ENCODE measurements around the gene PTPA.

DNA sequence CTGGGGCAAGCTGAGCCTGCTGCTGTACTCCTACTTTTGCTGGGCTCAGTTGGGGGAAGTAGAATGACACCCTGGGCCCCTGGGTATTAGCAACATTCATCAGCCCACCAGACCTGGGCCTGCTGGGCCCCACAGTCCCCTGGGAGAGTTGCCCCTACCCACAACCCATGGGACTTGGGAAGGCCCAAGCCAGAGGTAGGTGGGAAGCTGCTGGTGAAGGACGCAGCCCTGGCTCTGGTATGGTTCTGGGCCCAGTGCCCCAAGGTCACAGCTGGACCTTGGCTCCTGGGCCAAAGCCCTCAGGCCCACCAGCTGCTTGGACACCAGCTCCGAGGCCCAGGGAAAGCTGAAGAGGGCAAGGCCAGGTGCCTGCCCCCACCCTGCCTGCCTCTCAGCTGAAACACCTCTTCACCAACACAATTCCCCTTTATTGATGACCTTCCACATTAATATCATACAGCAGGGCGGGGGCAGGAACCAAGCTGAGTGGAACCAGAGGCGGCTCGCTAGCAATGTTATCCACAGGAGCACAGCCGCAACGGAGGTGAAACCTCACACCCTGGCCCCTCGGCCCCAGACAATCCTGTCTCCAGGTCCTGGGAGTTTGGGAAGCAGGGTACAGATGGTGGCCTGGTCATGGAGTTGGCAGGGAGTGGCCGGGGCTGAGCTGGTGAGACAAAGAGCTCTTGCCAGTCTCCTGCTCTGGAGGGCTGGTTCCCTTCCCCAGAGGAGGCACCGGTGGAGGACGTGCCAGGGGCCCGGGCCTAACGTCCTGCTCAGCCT is 16.6 kb upstream of the PTPA start:
- TF ChIP-seq GATA3 (IDR thresholded peaks at IDR 0.05; ENCODE audit: low read depth, low read length) (no peak), GATA2 (IDR thresholded peaks at IDR 0.05; ENCODE audit: low read depth, low read length) (no peak)
